ENCODE data around the gene MSH3.

The MSH3 gene

DNA sequence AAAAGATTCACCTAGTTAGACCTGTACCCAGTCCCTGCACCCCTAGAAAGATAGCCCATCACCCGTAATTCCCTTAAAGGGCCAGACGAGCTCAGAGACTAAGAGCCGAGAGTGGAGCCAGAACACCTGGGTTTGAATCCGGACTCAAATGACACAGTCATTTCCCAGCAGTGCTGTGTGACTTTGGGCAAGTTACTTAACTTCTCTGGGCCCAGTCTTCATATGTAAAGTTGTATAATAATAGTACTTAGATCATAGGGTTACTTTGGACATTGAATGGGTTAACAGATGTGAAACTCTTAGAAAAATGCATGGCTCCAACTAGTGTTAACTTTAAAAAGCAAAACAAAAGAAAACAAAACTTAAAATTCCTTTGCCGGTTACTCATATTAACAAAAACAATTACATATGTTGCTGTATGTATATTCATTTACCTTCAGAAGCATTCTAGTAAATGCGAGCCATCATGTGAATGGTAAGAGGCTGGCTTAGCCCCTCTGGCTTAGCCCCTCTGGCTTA lies 265.3 kb downstream of the MSH3 start:
- no peak for DNase-seq

DNA sequence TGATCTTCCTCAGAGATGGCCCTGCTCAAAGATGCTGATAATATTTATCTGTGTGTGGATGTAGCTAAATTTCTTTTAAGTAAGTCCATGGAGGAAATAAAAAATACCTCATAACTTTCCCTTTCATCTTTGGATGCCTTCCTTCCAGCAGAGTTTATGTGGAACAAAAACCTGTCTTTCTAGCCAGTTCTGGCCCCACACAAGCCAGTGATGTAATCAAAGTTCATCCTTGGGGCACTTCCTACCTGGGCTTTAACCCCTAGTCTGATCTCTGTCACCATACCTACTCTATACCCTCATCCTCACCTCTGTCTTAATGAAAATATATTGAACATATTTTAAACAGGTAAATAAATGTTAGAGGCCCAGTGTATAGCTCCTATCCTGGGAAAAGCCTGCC lies 265.9 kb downstream of the MSH3 start:
- DNase-seq, result no peak

DNA sequence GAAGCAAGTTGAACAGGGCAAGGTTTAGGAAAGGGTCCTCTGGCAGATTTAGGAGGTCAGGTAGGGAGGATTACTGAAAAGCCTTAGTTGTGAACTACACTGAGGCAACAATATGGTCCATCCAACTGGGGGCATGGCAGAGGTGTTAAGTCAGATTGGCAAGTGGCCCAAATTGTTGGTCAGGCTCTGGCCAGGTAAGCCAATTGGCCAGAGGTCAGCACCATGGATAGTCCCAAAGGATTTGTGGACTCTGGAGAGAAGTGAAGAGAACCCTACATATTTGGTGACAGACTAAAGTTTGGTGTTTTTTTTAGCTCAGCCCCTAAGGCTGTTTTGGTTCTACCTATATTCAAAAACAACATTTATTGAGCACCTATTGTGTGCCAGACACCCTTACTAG lies 266.6 kb downstream of the MSH3 start:
- DNase-seq, result no peak

DNA sequence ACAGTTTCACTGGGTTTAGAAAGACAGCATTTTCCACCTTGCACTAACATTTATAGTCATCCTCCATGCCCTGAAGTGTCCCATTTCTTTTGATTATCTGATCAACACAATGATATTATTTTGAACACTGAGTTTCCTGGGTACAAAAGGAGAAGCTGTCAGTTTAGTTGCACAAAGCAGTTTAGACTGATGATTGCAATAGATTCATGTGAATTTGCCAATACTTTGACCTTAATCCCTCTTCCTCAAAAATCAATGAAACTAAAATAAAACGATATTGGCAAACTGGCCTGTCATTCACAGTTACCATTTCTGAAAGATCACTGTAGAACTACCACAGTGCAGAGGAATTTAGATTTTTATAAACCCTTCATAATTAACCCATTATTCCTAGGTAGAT lies 271.5 kb downstream of the MSH3 start:
- DNase-seq, result no peak
